ENCODE measurements around the gene CFAP100.

CFAP100 gene

DNA sequence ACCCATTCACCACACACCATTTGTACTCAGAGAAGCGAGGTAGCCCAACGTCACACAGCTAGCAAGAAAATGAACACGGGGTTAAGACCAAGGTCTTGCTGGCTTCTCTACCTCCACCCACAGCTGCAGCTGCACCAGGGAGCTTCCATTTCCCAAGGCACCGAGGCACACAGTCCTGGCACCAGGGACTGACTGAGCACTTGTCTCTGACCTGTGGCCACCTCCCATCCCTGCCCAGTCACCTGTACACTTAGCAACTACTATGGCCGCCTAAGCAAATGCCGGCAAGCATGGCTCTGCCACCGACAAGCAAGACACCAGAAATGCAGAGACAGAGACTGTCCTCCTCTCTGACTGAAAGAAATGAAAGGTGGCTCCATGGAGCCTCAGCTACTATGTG is 65.7 kb downstream of the CFAP100 start:
- DNase-seq (ENCODE audit: low read depth, low spot score): no peak

DNA sequence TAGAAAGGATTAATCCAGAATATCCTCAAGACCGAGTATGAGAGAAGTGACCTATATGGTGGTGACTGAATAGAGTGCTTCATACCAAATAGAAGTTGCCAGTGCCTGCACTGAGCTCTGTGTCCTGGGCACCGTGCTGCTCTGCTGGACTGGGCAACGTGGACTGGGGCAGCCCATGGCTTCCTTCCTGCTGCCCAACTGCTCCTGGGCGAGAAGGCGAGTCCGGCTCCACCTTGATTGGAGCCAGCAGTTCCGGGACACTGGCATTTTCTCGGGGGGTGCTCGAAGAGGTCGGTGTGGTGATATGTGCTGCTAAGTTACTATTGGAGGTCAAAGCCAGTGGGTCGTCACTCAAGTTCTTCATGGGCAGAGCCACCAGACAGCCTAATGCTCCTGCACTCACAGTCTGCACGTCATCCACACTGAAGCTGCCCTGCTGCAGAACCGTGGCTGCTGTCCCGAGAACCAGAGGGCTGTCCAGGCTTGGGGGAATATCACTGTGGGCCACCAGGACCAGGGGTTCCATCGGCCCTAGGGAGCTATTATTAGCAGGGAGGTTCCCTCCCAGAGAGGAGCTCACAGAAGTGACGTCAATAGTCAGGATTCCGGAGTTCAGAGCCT is 66.9 kb downstream of the CFAP100 start:
- no peak for DNase-seq (ENCODE audit: low read depth, low spot score)

DNA sequence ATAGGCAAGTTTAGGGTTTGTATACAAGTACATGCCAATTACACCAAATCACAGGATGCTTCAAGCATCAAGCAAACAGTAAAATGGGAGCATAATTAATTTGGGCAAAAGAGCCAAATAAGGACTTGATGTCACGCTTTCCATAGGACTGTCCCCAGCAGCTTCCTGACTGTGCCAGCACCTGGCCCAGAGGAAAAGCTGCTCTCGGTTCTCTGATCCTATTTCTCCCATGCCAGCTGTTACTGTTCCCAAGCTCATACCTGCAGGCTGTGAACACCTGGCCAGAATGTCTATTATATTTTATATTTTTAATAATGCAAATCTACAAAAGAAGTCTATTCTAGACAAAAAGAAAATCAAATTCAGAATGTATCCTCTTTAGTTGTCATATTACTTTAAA is 68.8 kb downstream of the CFAP100 start:
- DNase-seq (ENCODE audit: low read depth, low spot score): no peak

DNA sequence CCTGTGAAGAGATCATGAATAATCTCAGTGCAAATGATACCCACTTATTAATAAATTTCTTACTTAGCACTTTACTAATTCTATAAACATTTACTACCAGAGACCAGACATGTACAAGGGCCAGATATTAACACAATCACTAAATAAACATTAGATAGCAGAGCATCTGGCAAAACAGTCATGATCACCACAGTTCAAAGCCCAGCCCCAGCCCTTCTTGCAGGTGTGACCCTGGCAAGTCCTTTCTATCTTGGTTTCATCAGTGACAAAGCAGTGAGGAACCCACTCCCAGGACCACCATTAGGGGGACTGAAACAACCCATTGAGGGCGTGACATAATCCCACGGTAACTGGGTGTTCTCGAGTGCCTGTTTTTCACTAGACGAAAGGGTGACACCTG is 69.4 kb downstream of the CFAP100 start:
- no peak for DNase-seq (ENCODE audit: low read depth, low spot score)

DNA sequence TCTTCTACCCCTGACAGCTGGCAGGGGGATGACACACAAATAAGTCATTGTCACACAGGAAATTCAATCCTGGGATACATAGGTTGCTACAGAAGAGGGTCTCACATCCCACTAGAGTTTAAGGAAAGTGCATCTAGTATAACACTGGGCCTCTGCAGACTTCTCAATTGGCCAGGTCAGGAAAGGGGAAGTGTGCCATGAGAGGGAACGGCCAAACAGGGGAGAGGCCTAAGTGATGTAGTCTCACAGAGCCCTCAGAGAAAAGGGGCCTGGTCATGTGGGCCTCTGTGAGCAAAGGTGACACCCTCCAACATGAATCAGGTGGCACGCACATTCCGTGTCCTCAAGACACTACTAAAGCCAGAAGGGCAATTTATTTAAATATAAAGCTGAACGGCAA is 69.8 kb downstream of the CFAP100 start:
- DNase-seq (ENCODE audit: low read depth, low spot score): no peak

DNA sequence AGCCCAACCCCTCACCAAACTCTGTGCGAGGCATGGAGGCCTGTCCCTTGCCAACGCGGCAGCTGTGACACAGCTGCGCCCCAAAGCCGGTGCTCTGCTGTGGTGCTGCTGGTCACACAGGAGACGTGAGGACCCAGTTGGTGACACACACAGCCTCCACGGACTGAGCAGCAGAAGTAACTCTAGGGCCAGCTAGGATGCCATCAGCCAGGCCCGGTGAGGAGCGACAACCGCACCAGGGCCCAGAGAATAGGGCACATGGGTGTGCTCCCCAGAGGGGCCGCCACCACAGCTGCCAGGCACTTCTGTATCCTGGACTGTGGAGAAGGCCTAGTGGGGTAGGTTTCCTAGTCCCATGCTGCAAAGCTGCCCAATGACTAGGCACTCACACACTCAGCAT is 70.3 kb downstream of the CFAP100 start:
- DNase-seq (ENCODE audit: low read depth, low spot score): no peak

DNA sequence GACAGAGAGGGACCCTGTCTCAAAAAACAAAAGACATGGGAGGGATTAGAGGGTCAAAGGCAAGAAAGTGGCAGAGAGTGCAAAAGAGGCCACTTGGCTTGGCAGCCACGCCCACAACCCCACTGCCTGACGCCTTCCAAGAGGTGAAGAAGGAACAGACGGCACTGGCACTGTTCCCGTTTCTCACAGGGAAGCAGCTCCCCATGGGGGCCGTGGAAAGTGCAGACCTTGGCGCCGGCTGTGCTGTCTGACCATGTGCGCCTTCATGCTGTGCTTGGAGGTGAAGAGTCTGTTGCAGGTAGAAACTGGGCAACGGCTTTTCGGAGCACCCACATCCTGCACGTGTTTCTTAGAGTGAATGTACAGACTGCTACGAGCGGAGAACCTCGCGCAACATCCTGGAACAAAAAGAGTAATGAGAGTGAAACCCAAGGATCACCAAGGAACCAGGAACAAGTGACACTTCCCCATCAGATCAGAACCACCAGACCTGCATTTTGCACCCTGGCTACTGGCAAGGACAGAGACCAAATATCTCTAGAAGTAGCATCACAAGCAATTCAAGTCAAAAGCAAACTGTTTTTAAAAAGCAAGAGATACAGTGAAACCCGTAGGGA is 71.3 kb downstream of the CFAP100 start:
- DNase-seq (ENCODE audit: low read depth, low spot score): no peak

DNA sequence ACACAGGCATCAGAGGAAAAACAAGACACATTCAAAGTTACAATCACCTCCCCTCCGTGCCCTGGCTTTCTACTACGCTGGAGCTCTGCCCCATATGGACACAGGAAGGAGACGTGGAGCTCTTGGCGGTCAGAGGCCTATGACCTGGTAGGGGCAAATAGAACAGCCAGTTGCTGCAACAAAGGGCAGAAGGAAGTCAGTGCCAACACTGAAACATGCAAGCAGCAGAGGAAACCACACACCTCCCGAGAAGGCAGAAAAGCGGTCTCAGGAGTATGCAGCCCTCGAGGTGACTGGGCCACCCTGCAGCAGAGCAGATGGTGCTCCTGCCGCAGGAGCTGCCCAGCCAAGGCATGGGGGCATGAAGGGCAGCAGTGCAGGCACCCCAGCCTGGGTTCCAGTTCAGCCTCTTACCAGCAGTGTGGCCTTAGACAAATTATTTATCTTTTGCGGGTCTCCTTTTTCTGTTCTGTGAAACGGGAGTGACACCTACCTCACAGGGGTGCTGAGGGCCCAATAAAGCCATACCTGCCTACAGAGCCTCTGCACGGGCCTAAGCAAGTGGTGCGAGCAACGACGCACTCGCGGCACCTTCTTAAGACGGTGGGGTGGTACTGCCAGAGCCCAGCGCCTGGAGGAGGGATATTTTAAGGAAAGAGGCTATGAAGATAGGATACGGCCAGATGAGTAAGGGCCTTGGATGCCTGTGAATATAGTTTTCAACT is 72.3 kb downstream of the CFAP100 start:
- no peak for DNase-seq (ENCODE audit: low read depth, low spot score)

DNA sequence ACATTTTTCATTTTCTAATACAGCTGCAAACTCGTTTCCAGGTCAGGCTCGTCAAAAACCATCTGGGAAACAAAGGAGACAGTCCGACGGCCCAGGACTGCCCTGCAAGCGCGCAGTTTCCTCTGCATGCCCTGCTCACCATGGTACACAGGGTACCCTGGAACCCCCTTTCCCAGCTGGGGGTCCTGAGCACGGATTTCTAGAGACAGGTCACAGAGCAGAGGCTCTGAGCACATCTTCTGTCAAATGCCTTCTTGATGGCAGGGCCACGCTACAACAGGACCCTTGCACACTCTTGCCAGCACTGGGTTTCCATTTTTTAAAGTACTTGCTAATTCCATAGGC is 72.9 kb downstream of the CFAP100 start:
- DNase-seq (ENCODE audit: low read depth, low spot score): no peak

DNA sequence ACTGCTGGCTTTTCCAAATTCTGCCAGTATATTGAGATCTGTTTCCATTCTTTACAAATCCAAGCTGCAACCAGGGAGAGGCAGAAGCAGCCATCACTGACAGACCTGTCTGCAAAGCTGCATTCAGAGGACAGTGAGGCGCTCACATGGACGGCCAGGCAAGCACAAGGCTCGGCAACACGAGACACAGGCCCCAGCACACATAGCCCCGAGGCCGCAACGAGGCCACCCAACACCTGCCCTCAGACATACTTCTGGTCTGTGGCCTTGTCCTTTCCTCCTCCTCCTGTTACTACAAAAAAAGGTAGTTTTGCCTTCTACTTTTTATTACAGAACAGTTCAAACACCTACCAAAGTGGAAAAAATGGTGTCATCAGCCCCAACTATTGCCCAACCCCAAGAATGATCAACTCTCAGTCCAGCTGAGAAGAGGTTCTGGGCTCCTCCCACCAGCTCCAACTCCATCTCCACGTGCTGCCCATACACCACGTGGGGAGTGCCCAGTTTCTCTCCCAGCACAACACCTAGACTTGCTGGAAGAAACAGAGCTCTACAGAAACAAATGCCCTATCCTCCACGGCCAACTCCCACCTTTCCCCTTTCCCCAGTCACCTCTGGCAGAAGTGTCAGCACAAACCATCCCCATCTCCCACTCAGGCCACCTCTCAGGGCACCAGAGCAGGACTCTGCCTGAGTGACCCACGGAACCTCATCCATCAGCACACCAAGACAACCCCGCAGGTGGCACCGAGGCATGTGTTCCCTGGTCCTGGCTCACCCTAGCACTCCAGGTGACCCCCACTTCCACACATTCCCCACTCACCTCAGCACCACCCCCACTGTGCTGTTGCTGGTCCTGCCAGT is 73.6 kb downstream of the CFAP100 start:
- no peak for DNase-seq (ENCODE audit: low read depth, low spot score)

DNA sequence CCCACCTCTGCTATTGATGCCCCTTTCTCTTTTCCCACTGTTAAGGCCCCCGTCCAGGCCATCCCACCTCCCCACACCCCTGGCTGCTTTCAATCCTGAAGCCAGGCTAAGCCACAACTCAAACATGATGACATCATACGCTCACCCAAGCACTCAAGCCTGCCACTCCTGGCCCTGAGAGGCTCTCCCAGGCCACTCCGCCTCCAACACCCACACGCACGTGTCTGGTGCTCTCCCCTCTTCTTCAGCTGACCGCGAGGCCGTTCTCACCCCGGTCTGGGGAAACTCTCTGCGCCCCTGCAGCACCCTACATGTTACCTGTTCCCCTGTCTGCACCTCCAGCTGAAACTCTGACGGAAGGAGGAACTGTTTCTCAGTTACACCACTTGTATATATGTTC is 74.8 kb downstream of the CFAP100 start:
- DNase-seq (ENCODE audit: low read depth, low spot score): no peak

DNA sequence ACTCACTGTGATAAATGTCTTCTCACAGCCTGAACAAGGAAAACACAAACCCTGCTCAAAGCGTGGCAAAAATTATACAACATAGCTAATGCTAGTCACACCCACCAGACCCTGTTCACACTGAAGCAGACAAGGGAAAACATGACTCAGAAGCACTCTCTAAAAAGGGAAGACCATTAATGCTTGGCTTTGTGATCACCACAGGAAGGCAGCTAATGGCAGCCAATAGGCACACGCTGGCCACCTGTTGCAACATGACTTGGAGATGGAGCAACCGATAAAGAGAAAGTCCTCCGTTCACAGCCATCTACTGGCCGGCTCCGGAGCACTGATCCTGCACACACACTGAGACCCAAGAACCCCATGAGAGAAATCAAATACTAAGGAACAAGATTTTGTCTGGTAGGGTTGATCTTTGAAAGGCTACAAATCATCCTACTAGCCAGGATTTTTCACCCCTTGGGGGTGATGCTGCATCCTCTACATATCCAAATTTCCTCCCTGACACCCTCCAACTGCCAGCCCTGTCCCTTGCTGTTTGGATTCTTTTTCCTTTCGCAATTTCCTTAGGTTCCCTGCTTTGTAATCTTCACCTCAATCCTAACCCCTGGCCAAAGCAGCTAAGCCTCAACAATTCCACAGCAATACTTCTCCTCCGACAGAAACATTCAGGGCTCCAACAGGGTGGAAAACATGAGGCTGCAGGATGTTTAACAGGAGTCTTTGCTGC is 77.7 kb downstream of the CFAP100 start:
- DNase-seq (ENCODE audit: low read depth, low spot score): no peak

DNA sequence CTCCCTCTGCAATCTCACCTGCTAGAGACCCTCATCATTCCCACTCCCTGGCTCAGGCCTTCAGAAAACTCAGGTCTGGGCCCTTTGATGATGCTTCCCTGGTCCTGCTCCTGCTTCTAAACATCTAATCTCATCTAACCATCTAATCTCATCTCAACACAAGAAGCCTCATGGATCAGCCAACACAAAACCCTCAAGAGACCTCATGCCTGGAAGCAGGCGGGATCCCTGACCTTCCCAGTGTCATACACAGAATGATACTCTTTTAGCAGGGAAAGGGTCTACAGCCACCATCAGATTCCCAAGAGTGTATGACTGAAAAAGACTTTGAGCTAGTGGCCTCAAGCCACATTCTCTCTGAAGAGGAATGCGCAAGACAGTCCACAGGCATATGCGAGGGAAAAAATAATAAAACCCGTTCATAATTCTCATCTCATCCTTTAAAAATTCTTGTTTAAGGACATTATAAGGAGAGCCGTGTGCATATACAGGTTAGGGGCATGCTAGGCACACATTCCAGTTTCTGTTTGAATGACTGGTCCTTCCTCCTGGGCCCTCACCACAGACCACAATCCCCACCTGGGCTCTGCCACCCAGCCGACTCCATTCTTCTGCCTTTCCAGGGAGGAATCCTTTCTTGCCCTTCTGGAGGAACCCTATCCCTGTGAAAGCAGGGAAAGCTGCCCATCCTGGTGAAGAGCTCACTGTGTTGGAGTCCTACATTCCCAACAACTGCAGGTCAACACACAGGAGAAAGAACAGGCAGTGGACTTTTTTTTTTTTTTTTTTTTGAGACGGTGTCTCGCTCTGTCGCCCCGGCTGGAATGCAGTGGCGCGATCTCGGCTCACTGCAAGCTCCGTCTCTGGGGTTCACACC is 78.8 kb downstream of the CFAP100 start:
- no peak for DNase-seq (ENCODE audit: low read depth, low spot score)

DNA sequence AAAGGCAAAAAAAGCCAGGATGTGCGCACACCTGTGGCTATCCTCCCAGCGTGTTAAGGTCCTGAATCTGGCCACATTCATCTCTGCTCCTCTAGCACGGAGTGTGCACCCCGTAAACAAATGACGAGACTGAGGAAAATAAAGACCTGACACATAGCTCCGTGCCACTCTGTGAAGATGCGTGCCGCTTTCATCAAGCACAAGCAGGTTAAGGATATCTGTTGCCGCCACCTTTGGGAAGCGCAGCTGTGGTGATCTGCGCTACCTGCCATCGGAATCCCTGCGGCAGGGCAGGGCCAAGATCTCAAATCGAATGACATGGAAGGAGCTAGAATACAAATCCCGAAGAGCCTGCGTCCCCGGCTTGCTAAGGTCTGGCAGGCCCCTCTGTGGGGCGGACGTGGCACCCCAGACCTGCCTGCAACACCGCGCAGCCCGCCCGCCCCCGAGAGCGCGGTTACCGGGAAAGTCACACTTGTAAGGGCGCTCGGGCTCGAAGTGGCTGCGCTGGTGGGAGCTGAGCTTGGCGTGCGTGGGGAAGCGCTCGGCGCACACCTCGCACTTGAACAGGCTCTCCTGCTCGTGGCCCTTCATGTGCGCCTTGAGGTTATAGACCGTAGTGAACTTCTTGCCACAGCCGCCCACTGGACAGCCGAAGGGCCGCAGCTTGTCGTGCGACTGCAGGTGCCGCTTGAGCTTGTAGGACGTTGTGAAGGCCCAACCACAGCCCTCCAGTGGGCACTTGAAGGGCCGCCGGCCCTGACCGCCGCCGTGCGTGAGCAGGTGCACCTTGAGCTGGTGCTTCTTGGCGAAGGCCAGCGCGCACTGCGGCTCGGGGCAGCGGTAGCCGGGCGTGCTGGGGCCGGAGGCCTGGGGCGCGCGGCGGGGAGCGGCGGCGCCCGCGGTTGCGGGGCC is 80.0 kb downstream of the CFAP100 start:
- no peak for DNase-seq (ENCODE audit: low read depth, low spot score)

DNA sequence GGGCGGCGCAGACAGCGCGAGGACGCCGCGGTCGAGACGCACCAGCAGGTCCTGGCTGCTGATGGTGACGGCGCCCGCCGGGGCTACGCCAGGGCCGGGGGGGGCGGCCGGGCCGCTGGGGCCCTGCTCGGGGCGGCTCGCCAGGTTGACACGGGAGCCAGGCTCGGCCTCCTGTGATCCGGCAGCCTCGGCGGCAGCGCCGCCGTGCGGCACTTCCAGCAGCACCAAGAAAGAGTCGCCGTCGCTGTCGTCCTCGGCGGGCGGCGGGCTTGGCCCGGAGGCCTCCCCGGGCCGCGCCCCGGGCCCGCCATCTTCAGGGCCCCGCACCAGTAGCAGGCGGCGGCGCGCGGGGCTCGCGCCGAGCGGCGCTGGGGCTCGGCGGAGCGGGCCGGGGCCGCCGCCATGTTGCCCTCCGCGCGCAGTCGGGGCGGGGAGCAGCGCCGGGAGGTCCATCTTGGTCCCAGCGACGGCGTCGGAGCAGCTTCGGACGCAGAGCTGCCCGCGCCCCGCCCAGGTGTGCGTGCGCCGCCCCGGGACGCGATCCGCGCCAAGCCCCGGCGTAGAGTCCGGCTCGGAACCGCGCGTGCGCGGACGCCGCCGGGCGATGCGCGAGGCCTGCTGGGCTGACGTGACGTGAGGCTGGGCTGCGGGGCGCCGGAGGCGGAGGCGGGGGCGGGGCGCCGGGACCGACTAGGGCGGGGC is 80.9 kb downstream of the CFAP100 start, which contains the start of gene ZXDC:
Gene ZXDC (minus strand): TSS at position 479 of the 702 bp plus-strand sequence. CDS start 26 bp downstream, at position 453.
- peak; percentile 66 for DNase-seq (ENCODE audit: low read depth, low spot score)

DNA sequence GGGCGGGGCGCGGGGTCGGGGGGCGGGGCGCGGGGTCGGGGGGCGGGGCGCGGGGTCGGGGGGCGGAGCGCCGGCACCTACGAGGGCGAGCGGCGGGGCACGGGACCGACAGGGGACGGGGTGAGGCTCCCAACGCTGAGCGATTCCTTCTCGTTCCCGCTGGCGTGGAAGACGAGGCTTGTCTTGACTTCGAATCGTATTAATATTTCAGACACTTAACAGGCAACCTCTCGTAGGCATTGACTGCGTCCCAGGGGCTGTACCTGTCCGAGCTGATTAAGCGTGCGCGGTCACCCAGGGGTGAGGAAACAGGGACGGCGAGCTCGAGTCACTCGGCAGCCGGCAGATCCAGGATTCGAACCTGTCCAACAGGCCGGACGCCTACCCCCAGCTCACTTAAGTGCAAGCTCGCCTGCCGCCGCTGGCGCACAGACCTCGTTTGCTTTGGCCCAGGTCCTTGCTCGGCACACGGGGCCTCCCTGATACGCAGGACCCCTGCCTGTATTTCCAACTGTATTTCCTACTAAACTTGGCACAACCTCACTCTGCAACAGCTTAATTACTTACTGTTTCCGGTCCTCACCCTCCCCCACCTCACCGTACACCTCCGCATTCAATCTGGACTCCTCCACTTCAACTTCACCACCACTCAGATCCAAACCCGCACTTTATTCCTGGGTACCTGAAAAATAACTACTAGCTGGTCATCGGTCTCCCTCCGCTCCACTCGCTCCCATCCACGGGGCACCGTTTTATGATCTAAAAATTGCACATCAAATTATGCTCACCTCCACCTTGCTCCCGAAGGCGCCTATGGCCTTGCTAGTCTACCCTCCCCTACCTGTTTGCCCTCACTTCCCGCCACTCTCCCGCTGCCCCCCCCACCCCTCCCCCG is 81.7 kb downstream of the CFAP100 start:
- DNase-seq (ENCODE audit: low read depth, low spot score): no peak

DNA sequence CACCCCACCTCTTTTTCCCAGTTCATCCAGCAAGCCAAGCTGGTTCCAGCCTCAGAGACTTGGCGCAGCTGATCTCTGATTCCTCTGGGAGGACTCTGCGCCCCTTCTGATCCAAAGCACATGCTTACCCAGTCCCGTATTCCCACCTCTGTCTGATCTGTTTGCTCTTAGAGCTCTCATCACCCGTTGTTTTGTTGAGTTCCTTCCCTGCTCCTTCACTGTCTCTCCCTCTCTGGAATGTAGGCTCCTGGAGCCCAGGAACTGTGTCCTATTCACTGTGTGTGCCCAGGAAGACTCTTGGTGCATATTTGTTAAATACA is 82.3 kb downstream of the CFAP100 start:
- no peak for DNase-seq (ENCODE audit: low read depth, low spot score)
